HepG2 (cell line): ENCODE measurements around the gene CSNK1D. TPM values are rescaled to one million over a fixed set of nuclear protein-coding genes. Genes with fewer than 3 reads are reported as not detected.

Experiments
- ARHGAP35 ChIP-seq: sonication (generic); formaldehyde crosslinking; IDR thresholded peaks from 2 replicates; pipeline ENCODE4 v1.9.0; 2022; ENCODE audit warnings: mild to moderate bottlenecking, inconsistent platforms, moderate library complexity, missing genetic modification reagents, borderline replicate concordance
- ATAD3A ChIP-seq: sonication (generic); formaldehyde crosslinking; IDR thresholded peaks from 2 replicates; pipeline ENCODE4 v1.4.0; 2020; ENCODE audit warnings: missing genetic modification reagents
- ATF7-NPFF ChIP-seq: sonication (generic); formaldehyde crosslinking; IDR thresholded peaks from 2 replicates; pipeline ENCODE4 v1.8.1; 2023; ENCODE audit warnings: mild to moderate bottlenecking, low read depth, missing genetic modification reagents, moderate library complexity
- ELF3 ChIP-seq: IDR thresholded peaks from 2 replicates; pipeline ENCODE4 v1.6.1; 2016; ENCODE audit warnings: missing genetic modification reagents, missing compliant biosample characterization
- EP300 ChIP-seq, 3 experiments: sonication (generic) in 1 of 3; formaldehyde crosslinking in 1 of 3; IDR thresholded peaks; 2 replicates each; pipeline versions ENCODE4 v1.5.1 to v1.6.1; 2011 to 2020; ENCODE audit warnings: low read depth in 2 of 3, low read length in 2 of 3, borderline replicate concordance in 1 of 3, improper control_type of control experiment in 1 of 3, mild to moderate bottlenecking in 1 of 3, missing genetic modification reagents in 1 of 3, moderate library complexity in 1 of 3
- GABPA ChIP-seq, 2 experiments: IDR thresholded peaks; 2 replicates each; pipeline ENCODE4 v1.6.1; 2011 to 2016; ENCODE audit warnings: low read depth in 2 of 2, low read length in 1 of 2, missing biosample characterization in 1 of 2, missing genetic modification characterization in 1 of 2
- GPN1 ChIP-seq: sonication (generic); formaldehyde crosslinking; IDR thresholded peaks from 2 replicates; pipeline ENCODE4 v1.5.1; 2020; ENCODE audit warnings: missing genetic modification reagents, borderline replicate concordance
- HMGXB4 ChIP-seq, 2 experiments: sonication (generic) in 1 of 2; formaldehyde crosslinking in 1 of 2; IDR thresholded peaks; 2 replicates each; pipeline versions ENCODE4 v1.4.0 to v1.6.1; 2018 to 2020; ENCODE audit warnings: missing genetic modification reagents in 2 of 2, borderline replicate concordance in 1 of 2, low read depth in 1 of 2, mild to moderate bottlenecking in 1 of 2, missing biosample characterization in 1 of 2
- POLR2A ChIP-seq, 2 experiments: IDR thresholded peaks; 2 replicates each; pipeline ENCODE4 v1.6.1; 2011; ENCODE audit warnings: low read depth in 2 of 2, low read length in 2 of 2, mild to moderate bottlenecking in 1 of 2, moderate library complexity in 1 of 2; ENCODE audit not compliant: insufficient read depth in 1 of 2
- ZNF770 ChIP-seq: sonication (generic); formaldehyde crosslinking; IDR thresholded peaks from 2 replicates; pipeline ENCODE4 v1.5.0; 2020; ENCODE audit warnings: mild to moderate bottlenecking, missing genetic modification reagents
- polyA plus RNA-seq, 8 experiments: library from polyadenylated mRNA; depleted of rRNA in 3 of 8; stranded (reverse) in 7 of 8; unstranded in 1 of 8; fragments of >200 nt; fragmentation: Illumina TruSeq in 4 of 8; extraction: Trizol in 4 of 8; gene quantifications; 2 replicates each; pipeline versions ENCODE4 v1.2.1 to v1.2.3, GENCODE V29; 2011 to 2016; ENCODE audit warnings: low read depth in 4 of 8, missing spikeins in 1 of 8, mixed read lengths in 1 of 8; ENCODE audit not compliant: insufficient read depth in 1 of 8
- total RNA-seq, 5 experiments: library from RNA; depleted of rRNA; stranded (reverse); fragments of >200 nt; fragmentation: Illumina TruSeq; extraction: Trizol; gene quantifications; 2 replicates each; pipeline ENCODE4 v1.2.3, GENCODE V29; 2016; ENCODE audit warnings: low read depth in 1 of 5
- TF ChIP-seq, protein P1 (sequence below): sonication (generic); formaldehyde crosslinking; IDR thresholded peaks from 2 replicates; pipeline ENCODE4 v1.4.0; 2020; ENCODE audit warnings: missing genetic modification reagents
- TF ChIP-seq, protein P2 (sequence below): sonication (generic); formaldehyde crosslinking; IDR thresholded peaks from 2 replicates; pipeline ENCODE4 v1.9.0; 2021; ENCODE audit warnings: missing genetic modification reagents, borderline replicate concordance
- TF ChIP-seq, protein P3 (sequence below): sonication (generic); formaldehyde crosslinking; IDR thresholded peaks from 2 replicates; pipeline ENCODE4 v1.9.0; 2021; ENCODE audit warnings: missing genetic modification reagents, borderline replicate concordance

CSNK1D gene
- total and polyA plus RNA-seq, 2 of the 13 experiments (the other 11 are each of a cell fraction or from before 2014, with no cell fraction given): 31.5 to 128 TPM

DNA sequence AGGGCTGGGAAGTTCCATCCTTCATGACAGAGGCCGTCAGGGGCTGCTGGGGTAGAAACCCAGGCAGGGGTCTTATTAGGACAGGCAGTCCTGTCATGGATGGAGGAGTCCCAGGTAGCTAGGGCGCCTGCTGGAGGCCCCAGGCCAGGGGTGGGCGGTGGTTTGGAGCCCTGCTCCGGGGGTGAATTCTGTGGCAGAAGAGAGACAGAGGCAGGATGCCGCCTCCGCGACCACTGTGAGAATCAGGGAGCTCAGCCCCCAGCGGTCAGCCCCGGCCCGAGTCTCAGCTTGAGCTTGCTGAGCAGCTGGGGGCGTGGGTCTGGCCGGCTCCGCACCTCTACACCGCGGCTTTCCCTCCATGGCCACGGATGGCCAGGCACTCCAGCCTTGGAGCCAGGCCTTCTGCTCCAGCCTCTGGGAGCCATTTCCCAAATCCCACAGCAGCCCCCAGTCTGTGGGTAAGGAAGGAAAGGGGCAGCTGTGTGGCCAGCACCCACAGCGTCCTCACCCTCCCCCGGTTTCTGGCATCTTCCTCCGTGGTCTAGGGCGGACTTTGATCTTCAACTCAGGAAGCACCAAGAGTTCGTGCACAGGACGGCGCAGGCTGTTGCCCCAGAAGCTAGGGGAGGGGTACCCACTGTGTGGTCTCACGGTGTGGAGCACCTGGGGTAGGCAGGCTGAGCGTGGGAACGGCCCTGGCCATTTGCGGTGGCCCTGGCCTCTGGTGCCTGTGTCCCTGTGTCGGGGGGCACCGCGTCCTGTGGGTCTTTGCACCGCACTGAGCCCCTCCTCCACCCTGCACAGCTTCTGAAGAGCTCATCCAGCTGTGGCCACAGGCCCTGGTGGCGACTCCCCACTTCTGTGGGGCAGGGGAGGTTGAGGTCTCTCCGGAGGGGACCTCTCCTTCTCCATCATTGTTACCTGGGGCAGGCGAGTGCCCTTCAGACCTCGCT is 29.8 kb upstream of the CSNK1D start (continued):
- TF ChIP-seq ELF3 (CRISPR knock-in tag): peak; percentile 71
- no peak for TF ChIP-seq POLR2A (IDR thresholded peaks at IDR 0.05; ENCODE audit: insufficient read depth in 1 of 2, low read depth in 2 of 2, low read length in 2 of 2)
- TF ChIP-seq EP300 (IDR thresholded peaks at IDR 0.05; ENCODE audit: low read depth in 2 of 2, low read length in 2 of 2): 0 out of 4 replicates have a peak, but pooled peaks of 1 of the 2 experiments have one; percentile 7
- TF ChIP-seq EP300 (CRISPR knock-in tag; IDR thresholded peaks at IDR 0.05; ENCODE audit: borderline replicate concordance): peak; percentile 22; the same call in 1 of the 2 replicates
- TF ChIP-seq GABPA (IDR thresholded peaks at IDR 0.05; ENCODE audit: low read depth, low read length): no peak
- TF ChIP-seq GABPA (CRISPR knock-in tag; IDR thresholded peaks at IDR 0.05; ENCODE audit: low read depth): no peak
- TF ChIP-seq, protein P1, sequence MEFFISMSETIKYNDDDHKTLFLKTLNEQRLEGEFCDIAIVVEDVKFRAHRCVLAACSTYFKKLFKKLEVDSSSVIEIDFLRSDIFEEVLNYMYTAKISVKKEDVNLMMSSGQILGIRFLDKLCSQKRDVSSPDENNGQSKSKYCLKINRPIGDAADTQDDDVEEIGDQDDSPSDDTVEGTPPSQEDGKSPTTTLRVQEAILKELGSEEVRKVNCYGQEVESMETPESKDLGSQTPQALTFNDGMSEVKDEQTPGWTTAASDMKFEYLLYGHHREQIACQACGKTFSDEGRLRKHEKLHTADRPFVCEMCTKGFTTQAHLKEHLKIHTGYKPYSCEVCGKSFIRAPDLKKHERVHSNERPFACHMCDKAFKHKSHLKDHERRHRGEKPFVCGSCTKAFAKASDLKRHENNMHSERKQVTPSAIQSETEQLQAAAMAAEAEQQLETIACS (CRISPR knock-in tag): no peak
- no peak for TF ChIP-seq ATAD3A (CRISPR knock-in tag)
- no peak for TF ChIP-seq ZNF770
- TF ChIP-seq, protein P2, sequence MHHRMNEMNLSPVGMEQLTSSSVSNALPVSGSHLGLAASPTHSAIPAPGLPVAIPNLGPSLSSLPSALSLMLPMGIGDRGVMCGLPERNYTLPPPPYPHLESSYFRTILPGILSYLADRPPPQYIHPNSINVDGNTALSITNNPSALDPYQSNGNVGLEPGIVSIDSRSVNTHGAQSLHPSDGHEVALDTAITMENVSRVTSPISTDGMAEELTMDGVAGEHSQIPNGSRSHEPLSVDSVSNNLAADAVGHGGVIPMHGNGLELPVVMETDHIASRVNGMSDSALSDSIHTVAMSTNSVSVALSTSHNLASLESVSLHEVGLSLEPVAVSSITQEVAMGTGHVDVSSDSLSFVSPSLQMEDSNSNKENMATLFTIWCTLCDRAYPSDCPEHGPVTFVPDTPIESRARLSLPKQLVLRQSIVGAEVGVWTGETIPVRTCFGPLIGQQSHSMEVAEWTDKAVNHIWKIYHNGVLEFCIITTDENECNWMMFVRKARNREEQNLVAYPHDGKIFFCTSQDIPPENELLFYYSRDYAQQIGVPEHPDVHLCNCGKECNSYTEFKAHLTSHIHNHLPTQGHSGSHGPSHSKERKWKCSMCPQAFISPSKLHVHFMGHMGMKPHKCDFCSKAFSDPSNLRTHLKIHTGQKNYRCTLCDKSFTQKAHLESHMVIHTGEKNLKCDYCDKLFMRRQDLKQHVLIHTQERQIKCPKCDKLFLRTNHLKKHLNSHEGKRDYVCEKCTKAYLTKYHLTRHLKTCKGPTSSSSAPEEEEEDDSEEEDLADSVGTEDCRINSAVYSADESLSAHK (CRISPR knock-in tag): no peak
- TF ChIP-seq, protein P3, sequence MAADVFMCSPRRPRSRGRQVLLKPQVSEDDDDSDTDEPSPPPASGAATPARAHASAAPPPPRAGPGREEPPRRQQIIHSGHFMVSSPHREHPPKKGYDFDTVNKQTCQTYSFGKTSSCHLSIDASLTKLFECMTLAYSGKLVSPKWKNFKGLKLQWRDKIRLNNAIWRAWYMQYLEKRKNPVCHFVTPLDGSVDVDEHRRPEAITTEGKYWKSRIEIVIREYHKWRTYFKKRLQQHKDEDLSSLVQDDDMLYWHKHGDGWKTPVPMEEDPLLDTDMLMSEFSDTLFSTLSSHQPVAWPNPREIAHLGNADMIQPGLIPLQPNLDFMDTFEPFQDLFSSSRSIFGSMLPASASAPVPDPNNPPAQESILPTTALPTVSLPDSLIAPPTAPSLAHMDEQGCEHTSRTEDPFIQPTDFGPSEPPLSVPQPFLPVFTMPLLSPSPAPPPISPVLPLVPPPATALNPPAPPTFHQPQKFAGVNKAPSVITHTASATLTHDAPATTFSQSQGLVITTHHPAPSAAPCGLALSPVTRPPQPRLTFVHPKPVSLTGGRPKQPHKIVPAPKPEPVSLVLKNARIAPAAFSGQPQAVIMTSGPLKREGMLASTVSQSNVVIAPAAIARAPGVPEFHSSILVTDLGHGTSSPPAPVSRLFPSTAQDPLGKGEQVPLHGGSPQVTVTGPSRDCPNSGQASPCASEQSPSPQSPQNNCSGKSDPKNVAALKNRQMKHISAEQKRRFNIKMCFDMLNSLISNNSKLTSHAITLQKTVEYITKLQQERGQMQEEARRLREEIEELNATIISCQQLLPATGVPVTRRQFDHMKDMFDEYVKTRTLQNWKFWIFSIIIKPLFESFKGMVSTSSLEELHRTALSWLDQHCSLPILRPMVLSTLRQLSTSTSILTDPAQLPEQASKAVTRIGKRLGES (CRISPR knock-in tag): no peak
- peak; percentile 70; the same call in 1 of the 2 replicates for TF ChIP-seq ARHGAP35 (CRISPR knock-in tag)
- no peak for TF ChIP-seq GPN1 (CRISPR knock-in tag)
- TF ChIP-seq ATF7-NPFF (CRISPR knock-in tag): no peak; the same call in 1 of the 2 replicates
- TF ChIP-seq HMGXB4 (CRISPR knock-in tag; IDR thresholded peaks at IDR 0.05; ENCODE audit: borderline replicate concordance in 1 of 2, low read depth in 1 of 2): 0 out of 4 replicates have a peak, but pooled peaks of 1 of the 2 experiments have one; percentile 35
